Pancreas (tissue), 10 donors: ENCODE results near the gene NAA35. TPM values are rescaled to one million over a fixed set of nuclear protein-coding genes. Genes with fewer than 3 reads are reported as not detected.

Experiments
- ATAC-seq, 4 donors: fragments of 200-7000 bp; cut with Tn5 transposase; one replicate each; pipeline versions ENCODE4 v1.8.0 to v1.9.1; 2020; ENCODE audit warnings: mild to moderate bottlenecking in 4 of 4, moderate library complexity in 4 of 4
- DNase-seq, 6 donors: peaks; one replicate each; pipeline ENCODE4 v3.0.0-alpha.2; 2020
- FAIRE-seq: peaks from 2 replicates; lab custom pipeline; 2012; peaks lifted over from hg19 to GRCh38; lab: Jason Lieb, UNC
- H3K27ac ChIP-seq, 4 donors: fragments of 200-600 bp; sonication (generic); 1 replicate in 3 of 4; 2 replicates in 1 of 4; pipeline versions ENCODE4 v1.5.0 to v1.8.0; 2020
- H3K27me3 ChIP-seq, 4 donors: fragments of 200-600 bp; one replicate each; pipeline ENCODE4 v1.8.0; 2021
- H3K36me3 ChIP-seq, 3 donors: fragments of 200-600 bp; sonication (generic) in 1 of 3; one replicate each; pipeline versions ENCODE4 v1.5.0 to v1.8.0; 2020 to 2021
- H3K4me1 ChIP-seq, 3 donors: fragments of 200-600 bp; one replicate each; pipeline ENCODE4 v1.8.0; 2021
- H3K4me3 ChIP-seq, 4 donors: fragments of 200-600 bp; sonication (generic) in 2 of 4; one replicate each; pipeline versions ENCODE4 v1.5.0 to v1.8.0; 2020 to 2021
- H3K9me3 ChIP-seq, 4 donors: fragments of 200-600 bp; one replicate each; pipeline ENCODE4 v1.8.0; 2021
- WGBS, 2 donors: extraction: QIAGEN DNeasy Blood & Tissue Kit; methylation state at CpG; one replicate each; pipeline ENCODE4 v1.1.7; 2013; 5-methylcytosine and 5-hydroxymethylcytosine counted together
- intact Hi-C, 3 donors: fragments of 100-400 bp; cut with DNase I; formaldehyde crosslinking; loops; one replicate each; pipeline versions ENCODE4 v1.11.1 to v1.14.2; 2022
- polyA plus RNA-seq, 2 donors: library from polyadenylated mRNA; stranded (reverse); fragments of 200-250 nt; gene quantifications; one replicate each; pipeline ENCODE4 v1.2.3, GENCODE V29; 2013
- total RNA-seq, 6 donors: library from RNA; stranded (reverse); fragmentation: NEBNext Ultra II Directional in 4 of 6; extraction: Animal tissue kit (Norgen Biotek cat#: 25700) in 4 of 6; gene quantifications; one replicate each; pipeline versions ENCODE4 v1.2.1 to v1.2.4, GENCODE V29; 2021 to 2023
- TF ChIP-seq, protein P1 (sequence below), 4 donors: fragments of 200-600 bp; sonication (generic) in 3 of 4; IDR thresholded peaks; one replicate each; pipeline versions ENCODE4 v1.5.0 to v1.8.0; 2021; ENCODE audit warnings: antibody characterized with exemption in 4 of 4
- donor health status: healthy with polysubstance abuse.
- donor health status: DM: no; HTN: no; CAD: no; lungs with moderate emphysema.
- donor health status: DM: no; HTN: no; CAD: no.
- donor health status: control.
- donor health status: control.
- donor health status: Bipolar disorder and iron deficiency.
- donor health status: DM: yes; HTN: yes; CAD: no.
- donor health status: DM: no; HTN: no; CAD: no.
- donor health status: DM: no; HTN: no; CAD: no.
- donor health status: DM: yes; HTN: yes; CAD: no.

NAA35 gene
- total and polyA plus RNA-seq, 8 donors, result 4.1 to 13.8 (median 11.0) TPM

DNA sequence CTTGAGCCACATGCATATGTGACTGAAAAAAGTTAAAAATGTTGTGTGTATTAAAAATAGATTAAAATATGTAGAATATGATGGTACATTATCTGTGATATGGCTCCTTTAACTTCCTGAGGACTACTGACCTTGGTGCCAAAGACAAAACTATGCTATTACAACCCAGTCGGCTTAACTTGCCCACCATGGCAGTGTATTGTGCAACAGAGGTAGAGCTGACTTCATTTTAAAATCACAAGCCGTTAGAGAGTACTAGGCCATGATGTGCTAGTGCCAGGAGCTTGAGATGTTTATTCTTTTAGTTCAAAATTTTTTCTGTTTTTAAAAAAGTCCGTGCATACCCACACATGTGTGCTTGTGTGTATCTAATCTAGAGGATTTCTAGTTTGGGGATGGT lies 46.3 kb downstream of the NAA35 start:
- Histone ChIP-seq H3K27me3 (no peaks in the 10 kb centered on the region), H3K9me3 (no peaks in the 10 kb centered on the region), H3K4me1 (no peaks in the 10 kb centered on the region), H3K36me3 (no peaks in the 10 kb centered on the region), H3K4me3 (no peak overlapping the region), H3K27ac (no peak overlapping the region)
- intact Hi-C loops, result no loop called here
- no peak for DNase-seq
- TF ChIP-seq, protein P1, sequence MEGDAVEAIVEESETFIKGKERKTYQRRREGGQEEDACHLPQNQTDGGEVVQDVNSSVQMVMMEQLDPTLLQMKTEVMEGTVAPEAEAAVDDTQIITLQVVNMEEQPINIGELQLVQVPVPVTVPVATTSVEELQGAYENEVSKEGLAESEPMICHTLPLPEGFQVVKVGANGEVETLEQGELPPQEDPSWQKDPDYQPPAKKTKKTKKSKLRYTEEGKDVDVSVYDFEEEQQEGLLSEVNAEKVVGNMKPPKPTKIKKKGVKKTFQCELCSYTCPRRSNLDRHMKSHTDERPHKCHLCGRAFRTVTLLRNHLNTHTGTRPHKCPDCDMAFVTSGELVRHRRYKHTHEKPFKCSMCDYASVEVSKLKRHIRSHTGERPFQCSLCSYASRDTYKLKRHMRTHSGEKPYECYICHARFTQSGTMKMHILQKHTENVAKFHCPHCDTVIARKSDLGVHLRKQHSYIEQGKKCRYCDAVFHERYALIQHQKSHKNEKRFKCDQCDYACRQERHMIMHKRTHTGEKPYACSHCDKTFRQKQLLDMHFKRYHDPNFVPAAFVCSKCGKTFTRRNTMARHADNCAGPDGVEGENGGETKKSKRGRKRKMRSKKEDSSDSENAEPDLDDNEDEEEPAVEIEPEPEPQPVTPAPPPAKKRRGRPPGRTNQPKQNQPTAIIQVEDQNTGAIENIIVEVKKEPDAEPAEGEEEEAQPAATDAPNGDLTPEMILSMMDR (IDR thresholded peaks at IDR 0.05), result no peak
- FAIRE-seq, result no peak
- ATAC-seq, result no peak
- WGBS, 2 donors, result 82 to 92% methylated on average over 3 of the region's 3 CpGs

DNA sequence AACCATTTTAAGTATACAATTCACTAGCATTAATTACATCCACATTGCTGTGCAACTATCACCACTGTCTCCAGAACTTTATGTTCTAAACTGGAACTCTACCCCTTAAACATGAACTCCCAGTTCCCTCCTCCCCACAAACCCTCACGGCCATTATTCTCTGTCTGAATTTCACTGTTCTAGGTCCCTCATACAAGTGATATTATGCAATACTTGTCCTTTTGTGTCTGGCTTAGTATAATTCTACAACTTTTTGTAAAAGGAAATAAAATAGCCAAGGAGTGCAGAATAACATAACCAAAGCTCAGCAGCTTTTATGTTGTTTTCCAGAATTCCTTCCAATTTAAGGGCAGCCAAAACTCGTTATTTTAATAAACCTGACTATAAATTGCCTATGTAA lies 53.2 kb downstream of the NAA35 start:
- intact Hi-C loops, result no loop called here
- no peaks in the 10 kb centered on the region for H3K9me3 ChIP-seq
- no peaks in the 10 kb centered on the region for H3K27me3 ChIP-seq
- 80 to 82% methylated on average over 2 of the region's 2 CpGs for WGBS, 2 donors
- TF ChIP-seq, protein P1 (IDR thresholded peaks at IDR 0.05), result no peak
- ATAC-seq (no peak), DNase-seq (no peak), FAIRE-seq (no peak)
- no peak overlapping the region for H3K27ac ChIP-seq
- H3K4me1 ChIP-seq, result no peaks in the 10 kb centered on the region
- peaks cover 0 to 15% (median 0%) of the 10 kb centered on the region in 3 donors for H3K36me3 ChIP-seq
- H3K4me3 ChIP-seq, result no peak overlapping the region

DNA sequence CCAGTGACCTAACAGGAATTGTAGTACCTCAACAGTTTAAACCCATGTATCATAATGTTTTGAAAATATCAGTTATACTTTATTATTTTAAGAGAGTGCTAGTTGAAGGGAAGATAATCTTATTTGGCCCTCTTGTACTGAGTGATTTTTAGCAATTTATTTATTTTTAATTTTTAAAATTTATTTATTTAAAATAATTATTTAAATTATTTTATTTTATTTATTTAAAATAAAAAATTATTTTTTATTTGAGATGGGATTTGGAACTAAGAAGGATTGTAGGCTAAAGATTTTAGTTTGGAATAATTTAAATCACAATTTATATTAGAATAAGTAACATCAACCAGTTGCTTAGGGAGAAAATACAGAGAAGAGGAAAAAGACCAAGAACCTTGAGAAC lies 54.2 kb downstream of the NAA35 start:
- DNase-seq (no peak), ATAC-seq (no peak), FAIRE-seq (peak; percentile 86)
- H3K27me3 ChIP-seq, result no peaks in the 10 kb centered on the region
- no peaks in the 10 kb centered on the region for H3K9me3 ChIP-seq
- H3K4me1 ChIP-seq, result no peaks in the 10 kb centered on the region
- H3K4me3 ChIP-seq, result no peak overlapping the region
- intact Hi-C loops, result no loop called here
- H3K27ac ChIP-seq, result no peak overlapping the region
- peaks cover 0 to 15% (median 0%) of the 10 kb centered on the region in 3 donors for H3K36me3 ChIP-seq
- TF ChIP-seq, protein P1 (IDR thresholded peaks at IDR 0.05), result no peak

DNA sequence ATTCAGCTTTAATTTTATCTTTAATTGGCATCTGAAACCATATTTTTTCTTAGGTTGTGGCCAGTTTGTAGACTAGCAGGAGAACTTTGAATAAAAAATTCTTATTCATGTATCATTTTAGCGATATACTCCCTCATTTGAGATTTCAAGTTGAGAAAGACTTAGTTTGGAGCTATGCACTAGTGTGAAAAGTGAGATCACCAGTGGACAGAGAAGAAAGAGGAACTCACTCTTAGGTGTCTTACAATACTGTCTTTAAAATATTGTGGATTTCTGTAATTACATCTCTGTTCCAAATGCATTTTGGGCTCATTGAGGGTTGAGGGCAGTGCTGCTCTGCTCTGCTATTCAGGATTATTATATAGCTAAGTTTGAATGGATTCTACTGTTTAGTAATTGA lies 54.7 kb downstream of the NAA35 start:
- Histone ChIP-seq H3K9me3 (no peaks in the 10 kb centered on the region), H3K27ac (no peak overlapping the region), H3K4me1 (no peaks in the 10 kb centered on the region), H3K36me3 (peaks cover 0 to 15% (median 0%) of the 10 kb centered on the region in 3 donors), H3K27me3 (no peaks in the 10 kb centered on the region), H3K4me3 (no peak overlapping the region)
- no peak for FAIRE-seq
- ATAC-seq, result no peak
- DNase-seq, result no peak
- TF ChIP-seq, protein P1 (IDR thresholded peaks at IDR 0.05), result no peak
- intact Hi-C loops, result no loop called here
- WGBS, 2 donors, result 100% methylated on average over 1 of the region's 1 CpG

DNA sequence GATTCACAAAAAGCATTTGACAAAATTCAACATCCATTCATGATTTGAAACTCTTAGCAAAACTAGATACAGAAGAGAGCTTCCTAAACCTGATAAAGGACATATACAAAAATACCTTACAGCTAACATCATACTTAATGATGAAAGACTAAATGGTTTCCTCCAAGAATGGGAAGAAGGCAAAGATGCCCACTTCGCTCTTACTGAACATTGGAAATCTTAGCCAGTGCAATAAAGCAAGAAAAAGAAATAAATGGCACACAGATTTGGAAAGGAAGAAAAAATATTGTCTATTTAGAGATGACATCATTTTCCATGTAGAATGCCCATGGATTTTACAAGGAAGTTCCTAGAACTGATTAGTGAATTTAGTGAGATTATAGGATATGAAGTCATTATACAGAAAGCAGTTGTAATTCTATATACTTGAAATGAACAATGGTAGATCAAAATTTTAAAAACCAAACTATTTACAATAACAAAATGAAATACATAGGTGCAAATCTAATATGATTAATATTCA lies 64.4 kb downstream of the NAA35 start:
- peaks cover 0 to 7% (median 0%) of the 10 kb centered on the region in 3 donors for H3K4me1 ChIP-seq
- H3K36me3 ChIP-seq, result peaks cover 0 to 6% (median 0%) of the 10 kb centered on the region in 3 donors
- no peak overlapping the region for H3K4me3 ChIP-seq
- TF ChIP-seq, protein P1 (IDR thresholded peaks at IDR 0.05), result no peak
- H3K27ac ChIP-seq, result no peak overlapping the region
- DNase-seq (no peak), ATAC-seq (no peak), FAIRE-seq (peak; percentile 13)
- H3K27me3 ChIP-seq, result no peaks in the 10 kb centered on the region
- 100% methylated on average over 1 of the region's 1 CpG for WGBS, 2 donors
- H3K9me3 ChIP-seq, result no peaks in the 10 kb centered on the region
- intact Hi-C loops, result no loop called here
